ENCODE data around the gene CIB4. TPM values are rescaled to one million over a fixed set of nuclear protein-coding genes. Genes with fewer than 3 reads are reported as not detected.

CIB4 gene
- total and polyA plus RNA-seq, 9 donors = 3.9 TPM; not detected in 8

DNA sequence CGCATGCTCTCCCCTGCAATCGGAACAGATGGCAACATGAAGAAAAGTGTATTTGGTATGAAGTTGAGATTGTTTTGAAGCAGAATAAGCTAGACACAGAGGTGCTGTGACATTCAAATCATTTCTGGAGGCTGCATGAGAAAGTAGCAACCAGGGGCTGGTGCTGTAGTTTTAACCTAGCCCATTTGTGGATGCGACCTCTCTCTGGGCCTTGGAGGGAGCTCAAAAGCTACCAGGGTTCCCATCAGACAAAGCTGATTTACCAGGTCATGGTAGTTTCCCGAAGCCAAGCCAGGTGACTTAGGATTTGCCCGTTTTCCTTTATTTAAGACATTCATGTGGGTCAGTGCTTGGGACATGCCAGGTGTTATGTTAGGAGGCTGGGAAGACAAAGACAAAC is 77.5 kb downstream of the CIB4 start:
- Histone ChIP-seq H3K4me3 (no peak overlapping the region), H3K27me3 (no peaks in the 10 kb centered on the region), H3K4me1 (ENCODE audit: insufficient read depth) (peaks cover 5% of the 10 kb centered on the region), H3K9me3 (no peaks in the 10 kb centered on the region), H3K27ac (no peak overlapping the region), H3K36me3 (no peaks in the 10 kb centered on the region)
- no peak for DNase-seq
- 82 to 85% (median 84%) methylated on average over 5 of the region's 5 CpGs for WGBS, 3 donors
- TF ChIP-seq POLR2A (IDR thresholded peaks at IDR 0.05) (no peak), EP300 (IDR thresholded peaks at IDR 0.05) (no peak), CTCF (IDR thresholded peaks at IDR 0.05) (no peak)
- intact Hi-C loops (cut with DNase I) = no loop called here

- 7 to 13% (median 7%) methylated on average over 28 of the region's 28 CpGs for WGBS, 3 donors
- peak in 2 of 5 donors; percentile 34 to 44 for DNase-seq
- no peaks in the 10 kb centered on the region for H3K27me3 ChIP-seq
Measured at GRCh38 chr2:26562811-26563645, 78.1 kb downstream of the CIB4 start.

GRCh38 chr2:26561918-26562810 is 79.0 kb downstream of the CIB4 start:
- 22 to 32% (median 26%) methylated on average over 46 to 69 of the region's 69 CpGs for WGBS, 3 donors
- intact Hi-C loops (cut with DNase I) = no loop called here
- TF ChIP-seq POLR2A (IDR thresholded peaks at IDR 0.05) (no peak), EP300 (IDR thresholded peaks at IDR 0.05) (no peak), CTCF (IDR thresholded peaks at IDR 0.05) (peak in 1 of 3 donors; percentile 13)
- H3K4me1 ChIP-seq (ENCODE audit: insufficient read depth) = peaks cover 5% of the 10 kb centered on the region
- H3K9me3 ChIP-seq = no peaks in the 10 kb centered on the region
- no peaks in the 10 kb centered on the region for H3K36me3 ChIP-seq
- DNase-seq = peak in 3 of 5 donors; percentile 37 to 64 (median 45)
- no peak overlapping the region for H3K27ac ChIP-seq
- peak overlapping the region; percentile 23 for H3K4me3 ChIP-seq
- no peaks in the 10 kb centered on the region for H3K27me3 ChIP-seq

More at GRCh38 chr2:26562811-26563645, 78.1 kb downstream of the CIB4 start:
- Histone ChIP-seq H3K4me1 (ENCODE audit: insufficient read depth) (peaks cover 5% of the 10 kb centered on the region), H3K27ac (no peak overlapping the region), H3K9me3 (no peaks in the 10 kb centered on the region), H3K4me3 (peak overlapping the region; percentile 23), H3K36me3 (no peaks in the 10 kb centered on the region)
- TF ChIP-seq POLR2A (IDR thresholded peaks at IDR 0.05) = no peak
- TF ChIP-seq EP300 (IDR thresholded peaks at IDR 0.05) = no peak
- no peak for TF ChIP-seq CTCF (IDR thresholded peaks at IDR 0.05)
- intact Hi-C loops (cut with DNase I) = no loop called here

GRCh38 chr2:26561376-26561775 is 79.8 kb downstream of the CIB4 start:
- TF ChIP-seq CTCF (IDR thresholded peaks at IDR 0.05) (no peak), EP300 (IDR thresholded peaks at IDR 0.05) (no peak), POLR2A (IDR thresholded peaks at IDR 0.05) (no peak)
- Histone ChIP-seq H3K9me3 (no peaks in the 10 kb centered on the region), H3K4me1 (ENCODE audit: insufficient read depth) (peaks cover 5% of the 10 kb centered on the region), H3K27me3 (no peaks in the 10 kb centered on the region), H3K36me3 (no peaks in the 10 kb centered on the region), H3K4me3 (no peak overlapping the region), H3K27ac (no peak overlapping the region)
- intact Hi-C loops (cut with DNase I) = no loop called here
- DNase-seq = no peak
- 97 to 98% (median 98%) methylated on average over 8 of the region's 8 CpGs for WGBS, 3 donors

Measured in ovary (tissue), 9 donors.